ENCODE measurements around the gene GPBP1. TPM values are rescaled to one million over a fixed set of nuclear protein-coding genes. Genes with fewer than 3 reads are reported as not detected.

The GPBP1 gene
- total RNA-seq = 48.0 and 62.7 TPM in 2 replicates

GRCh38 chr5:57173319-57174127, at the start of gene GPBP1:
GPBP1 (plus strand) TSS chr5:57174059; CDS start chr5:57214131, 40,072 bp downstream.

Small RNA genes lying within 50 kb of the gene (small RNA-seq; reads per million reads assigned to genes)
- gene RF00019 = not detected

Other genes starting within 250 kb of the GPBP1 start
- 27.3 and 29.1 TPM in 2 replicates for gene MIER3, start 221.9 kb upstream of the GPBP1 start, total RNA-seq